Endodermal cell (in vitro differentiated cells): ENCODE results near the gene NR1D2. TPM values are rescaled to one million over a fixed set of nuclear protein-coding genes. Genes with fewer than 3 reads are reported as not detected.

Source experiments
- DNase-seq: peaks from one replicate; pipeline ENCODE4 v3.0.0-alpha.2; 2017
- H3K27ac ChIP-seq: 2 replicates; pipeline ENCODE4 v1.5.1; 2013; ENCODE audit warnings: mild to moderate bottlenecking, low read depth, low read length, moderate library complexity
- H3K27me3 ChIP-seq: 2 replicates; pipeline ENCODE4 v1.6.1; 2013; ENCODE audit warnings: mild to moderate bottlenecking, low read length, moderate library complexity; ENCODE audit not compliant: insufficient read depth, control insufficient read depth, poor library complexity, severe bottlenecking
- H3K36me3 ChIP-seq: 2 replicates; pipeline ENCODE4 v1.7.0; 2013; ENCODE audit warnings: mild to moderate bottlenecking, low read length, moderate library complexity; ENCODE audit not compliant: control insufficient read depth, insufficient read depth
- H3K4me1 ChIP-seq: one replicate; pipeline ENCODE4 v1.7.0; 2013; ENCODE audit warnings: low read length; ENCODE audit not compliant: control insufficient read depth, insufficient read depth
- H3K4me3 ChIP-seq: 2 replicates; pipeline ENCODE4 v1.5.1; 2013; ENCODE audit warnings: mild to moderate bottlenecking, low read length, moderate library complexity
- H3K9ac ChIP-seq: 2 replicates; pipeline ENCODE4 v1.6.1; 2013; ENCODE audit warnings: mild to moderate bottlenecking, low read length, moderate library complexity; ENCODE audit not compliant: poor library complexity, severe bottlenecking; ENCODE audit errors: extremely low read depth
- H3K9me3 ChIP-seq: 2 replicates; pipeline ENCODE4 v1.6.1; 2013; ENCODE audit warnings: mild to moderate bottlenecking, low read length, moderate library complexity; ENCODE audit not compliant: control insufficient read depth
- H3K27ac Mint-ChIP-seq: 2 replicates; pipeline ENCODE4 v1.8.0; 2020; ENCODE audit warnings: mixed read lengths
- H3K27me3 Mint-ChIP-seq: 2 replicates; pipeline ENCODE4 v1.8.0; 2021; ENCODE audit warnings: mild to moderate bottlenecking, mixed read lengths; ENCODE audit not compliant: insufficient read depth
- H3K36me3 Mint-ChIP-seq: 2 replicates; pipeline ENCODE4 v1.8.0; 2020; ENCODE audit warnings: low read depth, mixed read lengths
- H3K4me1 Mint-ChIP-seq: 2 replicates; pipeline ENCODE4 v1.8.0; 2020; ENCODE audit warnings: mixed read lengths
- H3K4me3 Mint-ChIP-seq: 2 replicates; pipeline ENCODE4 v1.8.0; 2020; ENCODE audit warnings: mild to moderate bottlenecking, moderate library complexity, mixed read lengths
- H3K9me3 Mint-ChIP-seq: 2 replicates; pipeline ENCODE4 v1.8.0; 2020; ENCODE audit warnings: mild to moderate bottlenecking, mixed read lengths
- WGBS, 2 experiments: methylation state at CpG; one replicate each; pipeline versions ENCODE4 v1.1.5 to v1.1.7; 2013; ENCODE audit warnings: missing lambda C conversion rate in 2 of 2, mixed read lengths in 1 of 2; ENCODE audit not compliant: insufficient coverage in 1 of 2, insufficient read length in 1 of 2; 5-methylcytosine and 5-hydroxymethylcytosine counted together
- total RNA-seq, 2 donors: library from RNA; stranded (reverse); fragmentation: NEBNext Ultra II Directional in 1 of 2; extraction: Animal tissue kit (Norgen Biotek cat#: 25700) in 1 of 2; gene quantifications; 2 replicates in 1 of 2; 3 replicates in 1 of 2; pipeline ENCODE4 v1.2.1, GENCODE V29; 2021
- TF ChIP-seq, protein P1 (sequence below): fragments of 200-600 bp; sonication (generic); conservative IDR thresholded peaks from 2 replicates; pipeline ENCODE4 v1.5.0; 2021; ENCODE audit warnings: antibody characterized with exemption, mild to moderate bottlenecking

NR1D2 gene
- total RNA-seq, 2 donors from 2014 or later, result 22.7 to 30.5 TPM

DNA sequence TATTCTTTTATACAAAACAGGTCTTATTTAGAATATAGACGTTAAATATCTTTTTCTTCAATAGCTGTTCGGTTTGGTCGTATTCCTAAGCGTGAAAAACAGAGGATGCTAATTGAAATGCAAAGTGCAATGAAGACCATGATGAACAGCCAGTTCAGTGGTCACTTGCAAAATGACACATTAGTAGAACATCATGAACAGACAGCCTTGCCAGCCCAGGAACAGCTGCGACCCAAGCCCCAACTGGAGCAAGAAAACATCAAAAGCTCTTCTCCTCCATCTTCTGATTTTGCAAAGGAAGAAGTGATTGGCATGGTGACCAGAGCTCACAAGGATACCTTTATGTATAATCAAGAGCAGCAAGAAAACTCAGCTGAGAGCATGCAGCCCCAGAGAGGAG, 16.8 kb downstream of the NR1D2 start:
- H3K9me3 Mint-ChIP-seq, result no peaks in the 10 kb centered on the region
- no peaks in the 10 kb centered on the region for H3K27me3 ChIP-seq
- WGBS, 2 experiments, result 94 to 96% methylated on average over 4 to 5 of the region's 5 CpGs
- H3K36me3 Mint-ChIP-seq, result peaks cover 64% of the 10 kb centered on the region
- no peak overlapping the region for H3K27ac Mint-ChIP-seq
- no peak for DNase-seq
- H3K4me3 Mint-ChIP-seq, result no peak overlapping the region
- H3K27me3 Mint-ChIP-seq, result no peaks in the 10 kb centered on the region
- H3K27ac ChIP-seq, result no peak overlapping the region
- no peak overlapping the region for H3K9ac ChIP-seq
- peaks cover 43% of the 10 kb centered on the region for H3K36me3 ChIP-seq
- H3K9me3 ChIP-seq, result no peaks in the 10 kb centered on the region
- TF ChIP-seq, protein P1, sequence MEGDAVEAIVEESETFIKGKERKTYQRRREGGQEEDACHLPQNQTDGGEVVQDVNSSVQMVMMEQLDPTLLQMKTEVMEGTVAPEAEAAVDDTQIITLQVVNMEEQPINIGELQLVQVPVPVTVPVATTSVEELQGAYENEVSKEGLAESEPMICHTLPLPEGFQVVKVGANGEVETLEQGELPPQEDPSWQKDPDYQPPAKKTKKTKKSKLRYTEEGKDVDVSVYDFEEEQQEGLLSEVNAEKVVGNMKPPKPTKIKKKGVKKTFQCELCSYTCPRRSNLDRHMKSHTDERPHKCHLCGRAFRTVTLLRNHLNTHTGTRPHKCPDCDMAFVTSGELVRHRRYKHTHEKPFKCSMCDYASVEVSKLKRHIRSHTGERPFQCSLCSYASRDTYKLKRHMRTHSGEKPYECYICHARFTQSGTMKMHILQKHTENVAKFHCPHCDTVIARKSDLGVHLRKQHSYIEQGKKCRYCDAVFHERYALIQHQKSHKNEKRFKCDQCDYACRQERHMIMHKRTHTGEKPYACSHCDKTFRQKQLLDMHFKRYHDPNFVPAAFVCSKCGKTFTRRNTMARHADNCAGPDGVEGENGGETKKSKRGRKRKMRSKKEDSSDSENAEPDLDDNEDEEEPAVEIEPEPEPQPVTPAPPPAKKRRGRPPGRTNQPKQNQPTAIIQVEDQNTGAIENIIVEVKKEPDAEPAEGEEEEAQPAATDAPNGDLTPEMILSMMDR, result no peak
- no peak overlapping the region for H3K4me3 ChIP-seq
- peaks cover 11% of the 10 kb centered on the region for H3K4me1 Mint-ChIP-seq
- no peaks in the 10 kb centered on the region for H3K4me1 ChIP-seq

DNA sequence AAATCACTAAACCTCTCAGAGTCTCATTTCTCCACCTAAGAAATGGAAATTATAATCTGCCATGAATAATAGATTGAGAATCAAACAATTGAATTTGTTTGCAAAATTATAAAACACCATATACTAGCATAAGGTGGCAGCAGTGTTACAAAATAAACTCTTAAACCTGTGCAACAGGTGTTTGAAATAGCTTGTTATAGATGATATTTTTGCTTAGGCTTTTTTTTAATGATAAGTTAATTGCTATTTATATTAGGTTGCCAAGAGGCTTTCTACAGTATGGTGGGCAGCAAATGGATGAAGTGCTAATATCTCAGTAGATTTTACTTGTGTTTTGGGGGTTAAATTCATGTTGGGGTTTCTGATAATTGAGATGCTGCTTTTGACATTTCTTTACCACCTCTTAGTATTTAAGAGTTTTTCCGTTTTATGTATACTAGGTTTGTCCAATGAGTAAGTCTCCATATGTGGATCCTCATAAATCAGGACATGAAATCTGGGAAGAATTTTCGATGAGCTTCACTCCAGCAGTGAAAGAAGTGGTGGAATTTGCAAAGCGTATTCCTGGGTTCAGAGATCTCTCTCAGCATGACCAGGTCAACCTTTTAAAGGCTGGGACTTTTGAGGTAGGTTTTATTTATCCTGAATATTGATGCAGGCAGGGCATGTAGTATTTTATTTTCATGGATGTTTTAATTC, 19.6 kb downstream of the NR1D2 start:
- H3K9me3 ChIP-seq, result no peaks in the 10 kb centered on the region
- TF ChIP-seq, protein P1, result no peak
- Mint-ChIP-seq H3K9me3 (no peaks in the 10 kb centered on the region), H3K4me1 (peaks cover 6% of the 10 kb centered on the region), H3K27ac (no peak overlapping the region), H3K4me3 (no peak overlapping the region), H3K36me3 (peaks cover 58% of the 10 kb centered on the region), H3K27me3 (no peaks in the 10 kb centered on the region)
- 95 to 100% methylated on average over 2 to 3 of the region's 3 CpGs for WGBS, 2 experiments
- no peaks in the 10 kb centered on the region for H3K27me3 ChIP-seq
- peaks cover 57% of the 10 kb centered on the region for H3K36me3 ChIP-seq
- DNase-seq, result no peak
- no peak overlapping the region for H3K4me3 ChIP-seq
- H3K27ac ChIP-seq, result no peak overlapping the region
- no peaks in the 10 kb centered on the region for H3K4me1 ChIP-seq
- H3K9ac ChIP-seq, result no peak overlapping the region

DNA sequence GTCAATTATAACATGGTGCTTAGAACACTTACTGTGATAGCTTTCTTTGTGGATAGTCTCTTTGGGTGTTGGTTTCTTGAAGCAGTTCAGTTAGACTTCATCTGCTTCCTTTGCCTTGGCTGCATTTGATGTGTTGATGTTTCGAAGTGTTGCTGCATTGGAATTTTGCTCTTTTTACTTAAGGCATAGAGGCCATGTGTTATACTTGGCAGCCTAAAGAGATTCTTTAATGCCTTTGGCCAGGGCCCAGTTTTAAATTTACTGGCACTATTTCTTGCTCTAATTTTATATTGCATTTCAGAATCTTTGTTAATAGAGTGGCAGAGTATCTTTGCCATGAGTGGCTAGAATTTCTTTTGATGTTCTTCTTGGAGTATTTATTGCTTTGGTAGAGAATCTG, 21.2 kb downstream of the NR1D2 start:
- Histone ChIP-seq H3K36me3 (peaks cover 61% of the 10 kb centered on the region), H3K4me1 (no peaks in the 10 kb centered on the region), H3K27ac (no peak overlapping the region), H3K27me3 (no peaks in the 10 kb centered on the region), H3K9me3 (no peaks in the 10 kb centered on the region), H3K4me3 (no peak overlapping the region), H3K9ac (no peak overlapping the region)
- whole genome bisulfite sequencing, 2 experiments, result 90 to 100% methylated on average over 1 of the region's 1 CpG
- Mint-ChIP-seq H3K27me3 (no peaks in the 10 kb centered on the region), H3K4me3 (no peak overlapping the region), H3K4me1 (no peaks in the 10 kb centered on the region), H3K27ac (no peak overlapping the region), H3K36me3 (peaks cover 51% of the 10 kb centered on the region), H3K9me3 (no peaks in the 10 kb centered on the region)
- TF ChIP-seq, protein P1, result no peak
- DNase-seq, result no peak
